Measurements from ENCODE around the gene REXO1. TPM values are rescaled to one million over a fixed set of nuclear protein-coding genes. Genes with fewer than 3 reads are reported as not detected.

Gene REXO1
- total and polyA plus RNA-seq, 2 of the 13 experiments (the other 11 are each of a cell fraction or from before 2014, with no cell fraction given) = 5.0 to 11.2 TPM

DNA sequence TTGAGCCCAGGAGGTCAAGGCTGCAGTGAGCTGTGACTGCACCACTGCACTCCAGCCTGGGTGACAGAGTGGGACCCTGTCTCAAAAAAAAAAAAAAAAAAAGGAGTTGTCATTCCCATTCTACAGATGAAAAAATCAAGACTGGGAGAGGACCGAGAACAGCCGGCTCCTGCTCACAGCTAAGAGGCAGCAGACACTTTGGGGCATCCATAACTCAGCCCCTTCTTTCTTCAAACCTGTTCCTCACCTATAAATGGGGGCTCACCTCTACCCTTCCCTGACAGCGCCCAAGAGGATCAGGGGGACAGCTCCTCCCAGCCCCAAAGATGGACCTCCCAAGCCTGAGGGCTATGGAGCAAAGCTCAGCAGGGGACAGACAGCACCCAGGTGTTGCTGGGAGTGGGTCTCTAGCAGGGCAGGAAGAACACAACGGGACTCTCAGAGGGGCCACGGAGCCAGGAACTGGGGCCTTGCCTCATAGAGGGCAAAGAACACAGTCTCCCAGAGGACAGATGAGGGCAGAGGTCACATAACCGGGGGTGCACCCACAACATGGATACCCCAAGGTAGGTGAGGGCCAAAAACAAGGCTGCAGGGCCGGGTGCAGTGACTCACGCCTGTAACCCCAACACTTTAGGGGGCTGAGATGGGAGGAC lies 18.5 kb upstream of the REXO1 start (continued):
- no peak for TF ChIP-seq FOXP1 (IDR thresholded peaks at IDR 0.05)
- no peak for TF ChIP-seq FOXP1 (CRISPR knock-in tag; IDR thresholded peaks at IDR 0.05)
- TF ChIP-seq BHLHE40 (IDR thresholded peaks at IDR 0.05; ENCODE audit: low read length) = no peak
- TF ChIP-seq ZNF44 (CRISPR knock-in tag; IDR thresholded peaks at IDR 0.05) = no peak
- TF ChIP-seq ZNF75D (CRISPR knock-in tag; IDR thresholded peaks at IDR 0.05; ENCODE audit: borderline replicate concordance) = no peak
- TF ChIP-seq AKAP8 (CRISPR knock-in tag; IDR thresholded peaks at IDR 0.05) = peak; percentile 86
- TF ChIP-seq, protein P1, sequence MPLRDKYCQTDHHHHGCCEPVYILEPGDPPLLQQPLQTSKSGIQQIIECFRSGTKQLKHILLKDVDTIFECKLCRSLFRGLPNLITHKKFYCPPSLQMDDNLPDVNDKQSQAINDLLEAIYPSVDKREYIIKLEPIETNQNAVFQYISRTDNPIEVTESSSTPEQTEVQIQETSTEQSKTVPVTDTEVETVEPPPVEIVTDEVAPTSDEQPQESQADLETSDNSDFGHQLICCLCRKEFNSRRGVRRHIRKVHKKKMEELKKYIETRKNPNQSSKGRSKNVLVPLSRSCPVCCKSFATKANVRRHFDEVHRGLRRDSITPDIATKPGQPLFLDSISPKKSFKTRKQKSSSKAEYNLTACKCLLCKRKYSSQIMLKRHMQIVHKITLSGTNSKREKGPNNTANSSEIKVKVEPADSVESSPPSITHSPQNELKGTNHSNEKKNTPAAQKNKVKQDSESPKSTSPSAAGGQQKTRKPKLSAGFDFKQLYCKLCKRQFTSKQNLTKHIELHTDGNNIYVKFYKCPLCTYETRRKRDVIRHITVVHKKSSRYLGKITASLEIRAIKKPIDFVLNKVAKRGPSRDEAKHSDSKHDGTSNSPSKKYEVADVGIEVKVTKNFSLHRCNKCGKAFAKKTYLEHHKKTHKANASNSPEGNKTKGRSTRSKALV (CRISPR knock-in tag; IDR thresholded peaks at IDR 0.05) = no peak
- no peak for TF ChIP-seq REL (CRISPR knock-in tag; conservative IDR thresholded peaks at IDR 0.05)
- peak; percentile 21; the same call in 1 of the 2 replicates for TF ChIP-seq RXRB (CRISPR knock-in tag; IDR thresholded peaks at IDR 0.05; ENCODE audit: borderline replicate concordance)
- TF ChIP-seq, protein P2, sequence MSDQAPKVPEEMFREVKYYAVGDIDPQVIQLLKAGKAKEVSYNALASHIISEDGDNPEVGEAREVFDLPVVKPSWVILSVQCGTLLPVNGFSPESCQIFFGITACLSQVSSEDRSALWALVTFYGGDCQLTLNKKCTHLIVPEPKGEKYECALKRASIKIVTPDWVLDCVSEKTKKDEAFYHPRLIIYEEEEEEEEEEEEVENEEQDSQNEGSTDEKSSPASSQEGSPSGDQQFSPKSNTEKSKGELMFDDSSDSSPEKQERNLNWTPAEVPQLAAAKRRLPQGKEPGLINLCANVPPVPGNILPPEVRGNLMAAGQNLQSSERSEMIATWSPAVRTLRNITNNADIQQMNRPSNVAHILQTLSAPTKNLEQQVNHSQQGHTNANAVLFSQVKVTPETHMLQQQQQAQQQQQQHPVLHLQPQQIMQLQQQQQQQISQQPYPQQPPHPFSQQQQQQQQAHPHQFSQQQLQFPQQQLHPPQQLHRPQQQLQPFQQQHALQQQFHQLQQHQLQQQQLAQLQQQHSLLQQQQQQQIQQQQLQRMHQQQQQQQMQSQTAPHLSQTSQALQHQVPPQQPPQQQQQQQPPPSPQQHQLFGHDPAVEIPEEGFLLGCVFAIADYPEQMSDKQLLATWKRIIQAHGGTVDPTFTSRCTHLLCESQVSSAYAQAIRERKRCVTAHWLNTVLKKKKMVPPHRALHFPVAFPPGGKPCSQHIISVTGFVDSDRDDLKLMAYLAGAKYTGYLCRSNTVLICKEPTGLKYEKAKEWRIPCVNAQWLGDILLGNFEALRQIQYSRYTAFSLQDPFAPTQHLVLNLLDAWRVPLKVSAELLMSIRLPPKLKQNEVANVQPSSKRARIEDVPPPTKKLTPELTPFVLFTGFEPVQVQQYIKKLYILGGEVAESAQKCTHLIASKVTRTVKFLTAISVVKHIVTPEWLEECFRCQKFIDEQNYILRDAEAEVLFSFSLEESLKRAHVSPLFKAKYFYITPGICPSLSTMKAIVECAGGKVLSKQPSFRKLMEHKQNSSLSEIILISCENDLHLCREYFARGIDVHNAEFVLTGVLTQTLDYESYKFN (CRISPR knock-in tag; conservative IDR thresholded peaks at IDR 0.05) = peak; percentile 68
- peak; percentile 88 for TF ChIP-seq ZNF629 (CRISPR knock-in tag; conservative IDR thresholded peaks at IDR 0.05)
- TF ChIP-seq, protein P3, sequence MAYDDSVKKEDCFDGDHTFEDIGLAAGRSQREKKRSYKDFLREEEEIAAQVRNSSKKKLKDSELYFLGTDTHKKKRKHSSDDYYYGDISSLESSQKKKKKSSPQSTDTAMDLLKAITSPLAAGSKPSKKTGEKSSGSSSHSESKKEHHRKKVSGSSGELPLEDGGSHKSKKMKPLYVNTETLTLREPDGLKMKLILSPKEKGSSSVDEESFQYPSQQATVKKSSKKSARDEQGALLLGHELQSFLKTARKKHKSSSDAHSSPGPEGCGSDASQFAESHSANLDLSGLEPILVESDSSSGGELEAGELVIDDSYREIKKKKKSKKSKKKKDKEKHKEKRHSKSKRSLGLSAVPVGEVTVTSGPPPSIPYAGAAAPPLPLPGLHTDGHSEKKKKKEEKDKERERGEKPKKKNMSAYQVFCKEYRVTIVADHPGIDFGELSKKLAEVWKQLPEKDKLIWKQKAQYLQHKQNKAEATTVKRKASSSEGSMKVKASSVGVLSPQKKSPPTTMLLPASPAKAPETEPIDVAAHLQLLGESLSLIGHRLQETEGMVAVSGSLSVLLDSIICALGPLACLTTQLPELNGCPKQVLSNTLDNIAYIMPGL (CRISPR knock-in tag; IDR thresholded peaks at IDR 0.05; ENCODE audit: borderline replicate concordance in 1 of 2, low read depth in 1 of 2) = no peak
- TF ChIP-seq NR2F6 (IDR thresholded peaks at IDR 0.05) = peak; percentile 72
- peak; percentile 81 for TF ChIP-seq NR2F6 (CRISPR knock-in tag; IDR thresholded peaks at IDR 0.05)
- no peak for TF ChIP-seq TOE1 (CRISPR knock-in tag; IDR thresholded peaks at IDR 0.05)
- TF ChIP-seq, protein P4, sequence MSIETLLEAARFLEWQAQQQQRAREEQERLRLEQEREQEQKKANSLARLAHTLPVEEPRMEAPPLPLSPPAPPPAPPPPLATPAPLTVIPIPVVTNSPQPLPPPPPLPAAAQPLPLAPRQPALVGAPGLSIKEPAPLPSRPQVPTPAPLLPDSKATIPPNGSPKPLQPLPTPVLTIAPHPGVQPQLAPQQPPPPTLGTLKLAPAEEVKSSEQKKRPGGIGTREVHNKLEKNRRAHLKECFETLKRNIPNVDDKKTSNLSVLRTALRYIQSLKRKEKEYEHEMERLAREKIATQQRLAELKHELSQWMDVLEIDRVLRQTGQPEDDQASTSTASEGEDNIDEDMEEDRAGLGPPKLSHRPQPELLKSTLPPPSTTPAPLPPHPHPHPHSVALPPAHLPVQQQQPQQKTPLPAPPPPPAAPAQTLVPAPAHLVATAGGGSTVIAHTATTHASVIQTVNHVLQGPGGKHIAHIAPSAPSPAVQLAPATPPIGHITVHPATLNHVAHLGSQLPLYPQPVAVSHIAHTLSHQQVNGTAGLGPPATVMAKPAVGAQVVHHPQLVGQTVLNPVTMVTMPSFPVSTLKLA (IDR thresholded peaks at IDR 0.05) = no peak
- no peak for TF ChIP-seq AHR (CRISPR knock-in tag; IDR thresholded peaks at IDR 0.05)
- TF ChIP-seq RXRA (CRISPR knock-in tag; IDR thresholded peaks at IDR 0.05) = peak; percentile 12; the same call in 1 of the 2 replicates
- TF ChIP-seq MATR3 (CRISPR knock-in tag; IDR thresholded peaks at IDR 0.05) = no peak
- TF ChIP-seq TEAD3 (CRISPR knock-in tag; optimal IDR thresholded peaks at IDR 0.05; ENCODE audit: borderline replicate concordance) = peak; percentile 15
- no peak for TF ChIP-seq MED1 (CRISPR knock-in tag; IDR thresholded peaks at IDR 0.05)
- no peak for TF ChIP-seq KLF11 (CRISPR knock-in tag; IDR thresholded peaks at IDR 0.05)
- no peak for TF ChIP-seq SP5 (CRISPR knock-in tag; IDR thresholded peaks at IDR 0.05; ENCODE audit: borderline replicate concordance, low read depth)
- no peak for TF ChIP-seq ZNF205 (CRISPR knock-in tag; IDR thresholded peaks at IDR 0.05)

Measured in HepG2 (cell line).